Bronchial epithelial cell (primary cell): Measurements from ENCODE around the gene MZB1. TPM values are rescaled to one million over a fixed set of nuclear protein-coding genes. Genes with fewer than 3 reads are reported as not detected.

Experiments used
- DNase-seq: peaks from one replicate; pipeline ENCODE4 v3.0.0-alpha.2; 2010; ENCODE audit warnings: low read depth
- FAIRE-seq: peaks from 2 replicates; lab custom pipeline; 2011; peaks lifted over from hg19 to GRCh38; lab: Jason Lieb, UNC
- H3K27me3 ChIP-seq: 2 replicates; pipeline ENCODE4 v1.5.1; 2011; ENCODE audit warnings: low read length; ENCODE audit not compliant: control insufficient read depth, insufficient read depth
- H3K36me3 ChIP-seq: 2 replicates; pipeline ENCODE4 v1.5.1; 2011; ENCODE audit warnings: low read length; ENCODE audit not compliant: control insufficient read depth, insufficient read depth
- H3K4me3 ChIP-seq: 2 replicates; pipeline ENCODE4 v1.5.1; 2011; ENCODE audit warnings: mild to moderate bottlenecking, low read depth, low read length, control low read depth
- CTCF ChIP-seq: IDR thresholded peaks from 2 replicates; pipeline ENCODE4 v1.5.1; 2011; ENCODE audit warnings: mild to moderate bottlenecking, moderate library complexity, low read length, control low read depth, inconsistent platforms; ENCODE audit not compliant: insufficient read depth, severe bottlenecking
- total RNA-seq: library from RNA; depleted of rRNA; stranded (reverse); fragments of >200 nt; gene quantifications from 2 replicates; pipeline ENCODE4 v1.2.1, GENCODE V29; 2014

Gene MZB1
- total RNA-seq, 1 donor from 2014 or later: not detected

- no peaks in the 10 kb centered on the region for H3K36me3 ChIP-seq
These were observed 48.5 kb downstream of the MZB1 start for GRCh38 chr5:139341187-139341688.

GRCh38 chr5:139340051-139340450 lies 49.7 kb downstream of the MZB1 start:
- FAIRE-seq (no peak), DNase-seq (no peak)
- no peak for TF ChIP-seq CTCF
- Histone ChIP-seq H3K36me3 (no peaks in the 10 kb centered on the region), H3K27me3 (no peaks in the 10 kb centered on the region), H3K4me3 (no peak overlapping the region)

More at GRCh38 chr5:139341187-139341688, 48.5 kb downstream of the MZB1 start:
- FAIRE-seq: no peak
- Histone ChIP-seq H3K27me3 (no peaks in the 10 kb centered on the region), H3K4me3 (peak overlapping the region; percentile 100)
- TF ChIP-seq CTCF: no peak
- no peak for DNase-seq

Other genes starting within 250 kb of the MZB1 start
- 85.3 and 117 TPM in 2 replicates for gene SIL1, start 191.5 kb downstream of the MZB1 start, total RNA-seq
- gene MATR3, start 96.2 kb downstream of the MZB1 start, total RNA-seq: 171 and 173 TPM in 2 replicates
- gene PAIP2, start 48.1 kb downstream of the MZB1 start, total RNA-seq: 68.7 and 80.3 TPM in 2 replicates
- gene SLC23A1, start 6.6 kb downstream of the MZB1 start, total RNA-seq: not detected in 2 replicates
- gene PROB1, start 5.2 kb upstream of the MZB1 start, total RNA-seq: 0.51 and 0.53 TPM in 2 replicates
- gene SPATA24, start 14.2 kb upstream of the MZB1 start, total RNA-seq: 6.1 and 7.3 TPM in 2 replicates
- 1.2 and 1.6 TPM in 2 replicates for gene DNAJC18, start 49.6 kb upstream of the MZB1 start, total RNA-seq
- gene ECSCR, start 72.8 kb upstream of the MZB1 start, total RNA-seq: not detected in 2 replicates
- not detected in 2 replicates for gene SMIM33, start 81.1 kb upstream of the MZB1 start, total RNA-seq
- 2.8 and 2.9 TPM in 2 replicates for gene STING1, start 92.8 kb upstream of the MZB1 start, total RNA-seq
- 48.0 and 52.1 TPM in 2 replicates for gene UBE2D2, start 171.4 kb upstream of the MZB1 start, total RNA-seq